Fibroblast of skin of scalp (primary cell): ENCODE results near the gene LSM14A.
A peak's percentile ranks its signal among the peaks of the same experiment; 100 is the strongest.
"Not testable (repeated sequence)": the region's sequence is repeated elsewhere in the genome, so short reads cannot be mapped to it uniquely, and the experiment has no call there.

Experiments used
- DNase-seq: peaks from one replicate; pipeline ENCODE4 v3.0.0-alpha.2; 2013

LSM14A gene

DNA sequence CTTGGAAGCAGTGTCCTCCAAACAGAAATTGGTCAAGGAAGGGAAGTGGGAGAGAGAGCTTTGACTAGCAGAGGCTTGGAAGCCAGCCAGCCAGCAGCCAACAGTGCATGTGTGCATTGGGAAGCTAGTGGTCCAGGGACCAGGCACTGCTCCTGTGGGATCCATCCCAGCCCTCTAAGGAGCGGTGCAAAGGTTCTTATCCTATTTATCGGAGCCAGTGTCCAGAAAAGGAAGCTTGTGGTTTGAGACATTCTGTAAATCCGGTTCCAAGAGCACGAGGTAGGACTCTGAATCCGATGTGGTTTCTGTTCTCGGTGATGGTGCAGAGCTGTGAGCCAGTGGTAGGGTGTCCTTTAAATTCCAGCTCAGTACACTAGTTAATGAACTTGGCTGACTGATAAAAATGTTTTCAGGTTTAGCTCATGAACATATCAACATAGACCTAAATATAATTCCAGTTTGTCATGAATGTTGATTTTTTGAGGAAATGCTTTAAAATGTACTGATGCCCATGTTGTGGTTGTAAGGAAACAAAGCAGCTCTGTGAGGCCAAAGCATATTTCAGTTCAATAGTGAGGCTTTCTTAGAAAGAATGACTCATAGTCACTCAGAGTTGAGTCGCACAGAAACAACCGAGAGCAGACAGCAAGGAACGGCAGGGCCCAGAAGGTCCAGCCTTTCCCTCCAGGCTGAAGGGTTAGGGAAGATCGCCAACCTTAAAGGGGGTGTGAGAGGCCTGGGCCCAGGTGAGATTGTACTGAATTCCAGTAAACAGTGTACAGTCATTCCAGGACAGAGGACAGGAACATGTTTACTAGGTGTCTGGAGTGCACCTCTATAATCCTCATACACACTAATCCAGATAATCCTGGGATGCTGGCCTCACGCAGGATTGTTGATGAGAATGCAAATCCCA is 60.5 kb downstream of the LSM14A start:
- peak; percentile 95 for DNase-seq

DNA sequence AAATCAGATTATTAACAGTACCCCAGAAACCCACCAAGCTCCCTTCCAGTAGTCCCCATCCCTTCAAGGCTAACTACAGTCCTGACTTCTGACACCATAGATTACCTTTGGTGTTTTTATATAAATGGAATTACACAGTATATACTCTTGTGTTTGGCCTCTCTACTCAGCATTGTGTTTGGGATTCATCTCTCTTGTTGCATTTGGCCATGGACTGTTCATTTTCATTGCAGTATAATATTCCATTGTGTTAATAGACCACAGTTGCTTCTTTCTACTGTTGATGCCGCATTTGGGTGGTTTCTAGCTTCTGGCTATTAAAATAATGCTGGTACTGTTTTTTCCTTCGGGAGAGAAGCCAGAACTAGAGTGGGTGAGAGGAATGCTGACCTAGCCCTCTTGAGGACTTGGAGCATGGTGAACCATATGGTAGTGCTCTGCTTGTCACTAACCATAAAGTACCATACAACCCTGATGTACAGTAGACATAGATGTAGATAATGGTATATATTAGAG is 63.2 kb downstream of the LSM14A start:
- no peak for DNase-seq

DNA sequence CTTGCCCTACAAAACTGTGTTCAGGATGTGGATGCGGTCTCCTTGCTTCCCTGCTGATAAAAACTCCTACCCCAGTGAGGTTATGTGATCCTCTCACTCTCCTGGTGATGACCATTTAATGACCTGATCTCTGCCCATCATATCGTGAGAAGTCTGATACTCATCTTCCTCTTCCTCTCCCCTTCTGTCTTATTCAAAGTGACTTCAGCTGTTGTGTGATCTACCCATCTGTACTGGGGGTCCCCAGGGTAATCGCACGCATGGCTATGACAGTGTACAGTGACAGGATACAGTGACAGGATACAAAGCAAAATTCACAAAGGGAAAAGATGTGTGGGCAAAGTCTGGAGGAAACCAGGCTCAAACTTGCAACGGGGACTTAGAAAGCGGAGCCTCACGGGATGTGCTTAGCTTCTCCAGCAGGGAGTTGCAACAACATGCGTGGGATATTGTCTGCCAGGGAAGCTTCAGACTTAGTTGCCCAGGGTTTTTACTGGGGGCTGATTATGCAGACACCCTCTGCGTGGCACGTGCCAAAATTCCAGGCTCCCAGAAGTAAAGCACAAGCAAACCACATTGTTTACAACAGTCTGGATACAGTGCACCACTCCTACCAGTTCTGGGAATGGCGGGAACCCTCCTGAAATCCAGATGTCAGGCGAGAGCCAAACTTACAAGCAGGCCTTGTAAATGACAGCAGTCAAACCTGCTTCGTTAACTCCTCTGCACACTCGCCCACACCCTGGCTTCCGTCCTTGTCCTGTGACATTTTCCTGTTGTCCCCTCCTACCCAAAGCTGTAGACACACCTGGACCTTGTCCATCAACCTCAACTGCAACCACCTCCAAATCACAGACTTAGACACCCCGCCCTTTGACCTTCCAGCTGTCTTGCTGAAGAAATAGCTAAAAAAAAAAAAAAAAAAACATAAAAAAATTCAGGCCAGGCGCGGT is 64.0 kb downstream of the LSM14A start:
- DNase-seq, result peak; percentile 79

DNA sequence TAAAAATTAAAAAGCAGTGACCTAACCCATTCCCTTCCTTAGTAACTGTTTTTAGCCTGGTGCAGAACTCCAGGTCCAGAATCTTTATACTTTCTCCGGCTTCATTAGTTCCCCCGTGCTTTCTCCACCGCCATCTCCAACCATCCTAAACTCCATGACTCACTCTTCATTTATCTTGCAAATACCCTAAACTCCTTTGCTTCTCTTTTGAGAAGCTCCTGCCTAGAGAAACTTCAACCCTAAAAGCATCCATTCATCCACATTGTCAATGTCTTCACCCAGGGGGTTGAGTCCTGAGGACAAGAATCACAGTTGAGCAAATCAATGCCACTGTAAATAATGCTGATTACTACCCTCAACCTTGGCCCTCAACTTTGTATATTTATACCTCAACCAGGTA is 65.0 kb downstream of the LSM14A start:
- no peak for DNase-seq

DNA sequence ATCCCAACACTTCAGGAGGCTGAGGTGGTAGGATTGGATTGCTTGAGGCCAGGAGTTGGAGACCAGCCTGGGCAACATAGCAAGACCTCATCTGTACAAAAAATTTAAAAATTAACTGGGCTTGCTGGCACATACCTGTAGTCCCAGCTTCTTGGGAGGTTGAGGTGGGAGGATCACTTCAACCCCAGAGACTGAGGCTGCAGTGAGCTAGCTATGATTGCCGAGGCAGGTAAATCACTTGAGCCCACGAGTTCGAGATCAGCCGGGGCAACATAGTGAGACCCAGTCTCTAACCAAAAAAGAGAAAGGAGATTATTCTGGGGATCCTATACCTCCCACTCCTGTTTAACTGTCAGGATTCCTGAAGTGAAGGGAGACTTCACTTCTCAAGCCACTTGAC is 65.6 kb downstream of the LSM14A start:
- no peak for DNase-seq

DNA sequence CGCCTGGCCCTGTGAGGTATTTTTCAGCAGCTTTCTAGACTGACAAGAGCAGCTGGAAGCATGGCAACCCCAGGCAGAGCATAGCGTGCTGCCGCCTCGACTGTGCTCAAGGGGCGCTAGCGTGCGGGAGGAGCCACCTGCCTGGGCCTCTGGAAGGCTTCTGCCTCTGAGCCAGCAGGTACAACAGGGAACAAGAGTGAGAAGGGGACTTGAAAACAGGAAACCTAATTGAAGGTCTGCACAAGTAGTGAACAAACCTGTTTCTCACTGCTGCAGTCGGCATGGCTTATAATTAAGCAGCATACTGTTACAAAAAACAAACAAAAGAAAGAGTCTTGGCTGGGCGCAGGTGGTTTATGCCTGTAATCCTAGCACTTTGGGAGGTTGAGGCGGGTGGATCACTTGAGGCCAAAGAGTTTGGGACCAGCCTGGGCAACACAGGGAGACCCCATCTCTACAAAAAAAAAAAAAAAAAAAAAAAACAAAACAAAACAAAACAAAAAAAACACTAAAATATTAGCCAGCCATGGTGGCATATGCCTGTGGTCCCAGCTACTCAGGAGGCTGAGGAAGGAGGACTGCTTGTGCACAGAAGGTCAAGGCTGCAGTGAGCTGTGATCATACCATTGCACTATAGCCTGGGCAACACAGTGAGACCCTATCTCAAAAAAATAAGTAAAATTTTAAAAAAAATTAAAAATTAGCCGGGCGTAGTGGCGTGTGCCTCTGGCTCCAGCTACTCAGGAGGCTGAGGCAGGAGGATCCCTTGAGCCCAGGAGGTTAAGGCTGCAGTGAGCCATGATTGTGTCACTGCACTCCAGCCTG is 69.4 kb downstream of the LSM14A start:
- no peak for DNase-seq

DNA sequence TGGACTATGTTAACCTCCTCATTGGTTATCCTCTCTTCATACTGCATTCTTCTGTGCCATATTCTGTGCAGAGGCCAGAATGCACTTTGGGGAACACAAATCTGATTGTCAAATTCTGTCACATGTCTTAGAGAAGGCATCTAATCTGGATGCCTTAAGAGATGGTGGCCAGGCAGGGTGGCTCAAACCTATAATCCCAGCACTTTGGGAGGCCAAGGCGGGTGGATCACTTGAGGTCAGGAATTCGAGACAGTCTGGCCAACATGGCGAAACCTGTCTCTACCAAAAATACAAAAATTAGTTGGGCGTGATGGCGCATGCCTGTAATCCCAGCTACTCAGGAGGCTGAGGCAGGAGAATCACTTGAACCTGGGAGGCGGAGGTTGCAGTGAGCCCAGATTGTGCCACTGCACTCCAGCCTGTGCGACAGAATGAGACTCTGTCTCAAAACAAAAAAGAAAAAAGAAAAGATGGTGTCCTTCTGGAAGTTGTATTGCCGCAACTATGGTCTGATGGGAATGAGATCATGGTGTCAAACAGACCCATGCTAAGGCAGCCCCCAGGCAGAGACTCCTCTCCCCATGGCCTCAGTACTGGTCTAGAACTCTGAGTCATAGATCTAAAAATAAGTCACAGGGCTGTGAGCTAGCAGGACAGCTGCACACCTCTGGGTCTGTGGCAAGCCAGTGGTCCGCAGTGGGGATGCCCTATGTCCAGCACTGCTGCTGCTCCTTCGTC is 71.0 kb downstream of the LSM14A start:
- peak; percentile 61 for DNase-seq

DNA sequence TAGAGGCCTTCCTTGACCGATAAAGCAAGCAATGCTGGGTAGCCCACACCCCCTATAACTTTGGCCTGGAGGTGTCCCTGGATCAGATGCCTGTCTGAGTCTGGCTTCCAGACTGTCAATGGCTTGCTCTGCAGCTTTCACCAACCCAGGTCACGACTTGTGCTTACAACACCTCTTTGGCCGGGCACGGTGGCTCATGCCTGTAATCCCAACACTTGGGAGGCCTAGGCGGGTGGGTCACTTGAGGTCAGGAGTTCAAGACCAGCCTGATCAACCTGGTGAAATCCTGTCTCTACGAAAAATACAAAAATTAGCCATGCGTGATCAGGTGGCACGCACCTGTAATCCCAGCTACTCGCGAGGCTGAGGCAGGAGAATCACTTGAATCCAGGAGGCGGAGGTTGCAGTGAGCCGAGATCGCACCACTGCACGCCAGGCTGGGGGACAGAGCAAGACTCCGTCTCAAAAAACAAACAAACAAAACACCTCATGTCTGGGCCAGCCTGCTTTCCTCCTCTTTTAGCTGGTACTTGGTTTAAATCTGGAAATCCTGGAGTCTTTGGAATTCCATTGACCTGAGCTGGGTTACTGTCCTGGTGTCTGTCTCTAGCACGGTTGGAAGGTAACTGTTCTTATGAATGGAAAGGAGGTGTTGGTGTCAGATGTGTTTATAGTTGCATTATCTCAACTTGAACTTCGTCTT is 71.7 kb downstream of the LSM14A start:
- no peak for DNase-seq

DNA sequence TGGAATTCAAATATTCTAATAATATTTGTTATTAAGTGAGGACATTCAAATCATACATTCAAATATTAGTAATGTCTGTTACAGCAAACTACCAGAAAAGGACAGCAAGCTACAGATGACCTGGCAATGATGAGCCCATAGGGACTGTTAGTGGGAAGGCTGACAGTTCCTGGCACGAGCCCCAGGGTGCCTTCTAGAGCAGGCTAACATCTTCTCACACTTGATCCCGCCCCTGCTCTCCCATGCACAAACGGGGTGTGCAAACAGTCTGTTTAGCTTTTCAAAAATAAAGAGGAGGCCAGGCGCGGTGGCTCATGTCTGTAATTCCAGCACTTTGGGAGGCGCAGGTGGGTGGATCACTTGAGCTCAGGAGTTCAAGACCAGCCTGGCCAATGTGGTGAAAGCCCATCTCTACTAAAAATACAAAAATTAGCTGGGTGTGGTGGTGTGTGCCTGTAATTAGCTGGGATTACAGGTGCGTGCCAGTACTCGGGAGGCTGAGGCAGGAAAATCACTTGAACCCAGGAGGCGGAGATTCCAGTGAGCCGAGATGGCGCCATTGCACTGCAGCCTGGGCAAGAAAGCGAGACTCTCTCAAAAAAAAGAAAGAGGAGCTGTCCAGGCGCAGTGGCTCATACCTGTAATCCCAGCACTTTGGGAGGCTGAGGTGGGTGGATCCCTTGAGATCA is 72.5 kb downstream of the LSM14A start:
- DNase-seq, result peak; percentile 59

DNA sequence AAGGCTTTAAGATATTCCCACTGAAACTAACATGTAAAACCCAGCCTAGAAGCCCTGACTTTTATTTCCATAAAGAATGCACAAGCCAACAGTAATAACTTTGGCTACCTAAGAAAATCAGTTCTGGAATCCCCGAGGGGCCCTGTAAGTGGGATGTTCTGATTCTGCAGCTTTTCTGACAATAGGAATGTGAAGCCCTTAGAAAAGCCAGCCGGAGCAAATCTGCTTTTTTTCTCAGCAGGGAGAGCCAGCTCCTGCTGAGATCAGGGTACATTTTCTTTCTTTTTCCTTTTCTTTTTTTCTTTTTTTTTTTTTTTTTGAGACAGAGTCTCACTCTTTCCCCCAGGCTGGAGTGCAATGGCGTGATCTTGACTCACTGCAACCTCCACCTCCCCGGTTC is 74.0 kb downstream of the LSM14A start:
- DNase-seq, result peak; percentile 80

DNA sequence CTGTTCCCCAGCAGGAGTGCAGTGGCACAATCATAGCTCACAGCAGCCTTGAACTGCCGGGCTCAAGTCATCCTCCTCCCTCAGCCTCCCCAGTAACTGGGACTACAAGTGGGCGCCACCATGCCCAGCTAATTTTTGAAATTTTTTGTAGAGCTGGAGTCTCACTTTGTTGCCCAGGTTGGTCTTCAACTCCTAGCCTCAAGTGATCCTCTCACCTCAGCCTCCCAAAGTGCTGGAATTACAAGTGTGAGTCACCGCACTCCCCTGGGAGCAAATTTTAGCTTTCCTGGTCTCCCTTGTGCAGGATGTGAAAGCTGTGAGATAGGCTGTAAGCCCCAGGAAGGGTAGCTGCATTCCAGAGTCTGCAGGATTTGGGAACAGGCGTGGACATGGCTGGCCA is 76.6 kb downstream of the LSM14A start:
- no peak for DNase-seq

DNA sequence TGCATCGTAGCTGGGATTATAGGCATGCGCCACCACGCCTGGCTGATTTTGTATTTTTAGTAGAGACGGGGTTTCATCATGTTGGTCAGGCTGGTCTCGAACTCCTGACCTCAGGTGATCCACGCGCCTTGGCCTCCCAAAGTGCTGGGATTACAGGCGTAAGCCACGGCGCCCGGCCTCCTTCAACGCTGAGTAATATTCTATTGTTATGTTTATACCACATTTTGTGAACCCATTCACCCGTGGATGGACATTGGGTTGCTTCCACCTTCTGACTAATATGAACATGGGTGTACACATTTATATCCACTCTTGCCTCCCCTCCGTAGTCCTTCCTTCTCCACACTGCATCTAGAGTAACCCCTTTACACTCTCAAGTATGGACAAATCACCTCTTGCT is 80.9 kb downstream of the LSM14A start:
- DNase-seq, result not testable (repeated sequence)

DNA sequence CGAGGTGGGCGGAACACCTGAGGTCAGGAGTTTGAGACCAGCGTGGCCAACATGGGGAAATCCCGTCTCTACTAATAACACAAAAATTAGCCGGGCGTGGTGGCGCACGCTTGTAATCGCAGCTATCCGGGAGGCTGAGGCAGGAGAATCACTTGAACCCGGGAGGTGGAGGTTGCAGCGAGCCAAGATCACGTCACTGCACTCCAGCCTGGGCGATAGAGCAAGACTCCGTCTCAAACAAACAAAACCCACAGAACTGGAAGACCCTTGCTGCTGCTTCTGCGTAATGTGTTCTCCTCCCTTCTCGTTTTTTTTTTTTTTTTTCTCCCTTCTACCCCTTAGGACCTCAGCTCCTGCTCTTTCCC is 81.4 kb downstream of the LSM14A start:
- not testable (repeated sequence) for DNase-seq

DNA sequence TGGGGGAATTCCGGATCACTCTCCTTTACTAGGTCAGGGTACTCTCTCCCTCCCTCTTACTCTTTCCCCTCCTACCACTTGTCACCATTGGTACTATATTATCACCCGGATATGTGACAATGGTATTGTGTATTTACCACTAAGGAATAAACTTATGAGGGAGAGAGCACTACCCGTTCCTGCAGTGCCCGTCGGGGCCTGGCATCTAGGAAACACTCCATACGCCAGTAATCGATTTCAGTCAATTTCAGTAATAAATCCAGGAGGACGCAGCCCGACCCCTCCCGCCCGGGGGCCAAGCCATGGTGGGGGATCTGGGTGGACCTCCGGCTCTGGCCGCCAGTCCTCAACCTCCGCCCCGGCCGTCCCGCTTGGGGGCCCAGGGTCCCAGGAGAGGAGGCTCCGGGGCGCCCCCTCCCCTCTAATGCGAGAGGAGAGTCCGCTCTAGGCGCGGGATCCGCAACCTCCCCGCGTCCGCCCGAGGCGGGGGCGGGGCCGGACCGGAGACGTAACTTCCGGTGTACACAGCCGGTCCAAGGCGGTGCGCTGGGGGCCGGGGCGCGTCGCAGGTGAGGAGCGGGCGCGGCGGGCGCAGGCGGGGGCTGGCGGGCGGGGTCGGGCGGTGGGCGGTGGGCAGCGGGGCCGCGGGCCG is 81.9 kb downstream of the LSM14A start, which contains the start of gene GARRE1:
Gene GARRE1 (plus strand): TSS at position 509 of the 652 bp plus-strand sequence. CDS start 45,920 bp downstream, outside the sequence.
- peak; percentile 68 for DNase-seq

DNA sequence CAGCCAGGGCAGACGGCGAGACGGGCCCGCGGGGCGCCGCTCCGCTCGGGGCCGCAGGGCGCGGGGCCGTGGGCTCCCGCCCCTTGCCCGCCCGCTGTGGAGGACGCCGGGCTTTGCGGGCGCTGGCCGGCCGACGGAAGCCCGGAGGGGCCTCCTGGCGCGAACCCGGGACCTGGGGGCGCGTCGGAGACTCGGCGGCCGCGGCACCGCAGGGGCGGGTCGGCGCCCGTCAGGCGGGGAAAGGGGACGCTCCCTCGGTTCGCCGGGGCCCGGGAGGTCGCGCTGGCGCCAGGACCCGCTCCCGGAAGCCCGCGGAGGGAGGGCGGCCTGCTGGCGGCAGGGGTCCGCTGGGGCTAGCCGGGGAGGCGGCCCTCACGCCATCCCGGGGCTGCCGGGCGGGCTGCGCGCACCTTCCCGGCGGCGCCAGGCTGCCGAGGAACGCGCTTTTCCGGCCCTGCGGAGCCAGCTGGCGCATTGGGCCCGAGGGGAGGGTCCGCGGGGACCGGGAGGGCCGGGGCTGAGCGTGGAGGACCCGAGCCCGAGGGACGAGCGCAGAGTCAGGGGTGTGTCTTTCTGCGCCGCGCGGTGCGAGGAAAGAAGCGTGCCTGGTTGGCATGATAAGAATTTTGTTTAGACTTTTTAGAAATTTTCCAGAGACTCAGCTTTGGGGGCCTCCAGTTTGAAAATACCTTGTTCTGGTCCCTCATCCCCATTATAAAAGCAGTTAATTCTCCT is 82.6 kb downstream of the LSM14A start:
- DNase-seq, result peak; percentile 46

DNA sequence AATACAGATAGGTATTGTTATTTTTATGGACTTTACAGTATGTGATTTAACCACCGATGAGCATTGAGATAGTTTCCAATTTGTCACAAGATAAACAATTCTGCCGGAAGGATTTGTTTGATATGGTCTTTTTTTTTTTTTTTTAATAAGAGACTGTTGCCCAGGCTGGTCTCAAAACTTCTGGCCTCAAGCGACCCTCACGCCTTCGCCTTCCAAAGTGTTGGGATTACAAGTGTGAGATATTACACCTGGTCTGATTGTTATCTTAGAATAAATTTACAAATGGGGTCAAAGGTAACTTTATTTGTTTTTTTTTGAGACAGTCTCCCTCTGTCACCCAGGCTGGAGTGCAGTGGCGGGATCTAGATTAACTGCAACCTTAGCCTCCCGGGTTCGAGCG is 83.2 kb downstream of the LSM14A start:
- DNase-seq, result no peak

DNA sequence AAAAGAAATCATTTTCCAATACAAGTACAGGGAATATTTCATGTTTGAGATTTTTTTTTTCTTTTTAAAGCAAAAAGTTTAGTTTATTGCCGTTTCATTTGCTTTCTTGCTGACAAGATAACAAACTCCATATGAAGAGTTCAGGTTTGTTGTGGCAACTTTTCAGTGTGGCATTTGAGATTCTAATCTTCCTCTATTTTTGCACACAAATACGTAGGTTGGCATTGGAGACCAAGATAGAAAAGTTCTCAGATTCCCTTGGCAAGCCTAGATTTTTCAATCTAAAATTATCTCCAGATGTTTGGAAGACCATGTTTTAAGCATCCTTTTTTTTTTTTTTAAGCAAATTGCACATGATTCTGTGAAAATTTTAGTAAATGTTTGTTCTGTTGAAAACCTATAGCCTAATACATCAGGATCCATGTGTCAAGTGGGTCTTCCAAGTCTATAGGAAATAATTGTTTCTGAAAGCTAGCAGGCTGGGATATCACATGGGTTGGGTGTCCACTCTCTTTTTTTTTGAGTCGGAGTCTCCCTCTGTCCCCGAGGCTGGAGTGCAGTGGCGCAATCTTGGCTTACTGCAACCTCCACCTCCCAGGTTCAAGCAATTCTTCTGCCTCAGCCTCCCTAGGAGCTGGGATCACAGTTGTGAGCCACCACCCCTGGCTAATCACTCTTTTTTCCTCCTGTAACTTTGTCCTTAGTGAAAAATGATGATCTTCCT is 84.7 kb downstream of the LSM14A start:
- no peak for DNase-seq

DNA sequence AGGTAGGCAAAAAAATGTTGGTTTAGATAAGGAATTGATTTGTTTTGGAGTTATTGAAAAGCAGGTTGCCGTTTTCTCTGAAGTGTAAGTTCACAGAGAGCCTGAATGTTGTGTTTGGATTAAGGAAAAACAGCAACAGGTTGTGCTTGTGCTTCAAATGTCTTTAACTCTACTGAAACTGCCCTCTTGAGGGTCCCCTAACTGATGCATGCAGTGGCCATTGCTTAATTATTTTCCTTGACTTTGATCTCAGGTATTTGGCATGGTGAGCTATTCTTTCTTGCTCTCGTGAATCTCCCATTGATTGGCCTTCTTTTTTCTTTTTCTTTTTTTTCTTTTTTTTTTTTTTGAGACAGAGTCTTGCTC is 85.2 kb downstream of the LSM14A start:
- no peak for DNase-seq
